Spleen (tissue), 11 donors: ENCODE measurements around the gene PRR14. TPM values are rescaled to one million over a fixed set of nuclear protein-coding genes. Genes with fewer than 3 reads are reported as not detected.
A peak's percentile ranks its signal among the peaks of the same experiment; 100 is the strongest.

Experiments used
- DNase-seq: peaks from one replicate; pipeline ENCODE4 v3.0.0-alpha.2; 2020
- H3K27ac ChIP-seq, 8 donors: fragments of 200-600 bp; sonication (generic) in 7 of 8; 1 replicate in 4 of 8; 2 replicates in 4 of 8; pipeline versions ENCODE4 v1.5.0 to v1.8.0; 2016 to 2021; ENCODE audit warnings: inconsistent platforms in 4 of 8, mild to moderate bottlenecking in 4 of 8, moderate library complexity in 1 of 8
- H3K27me3 ChIP-seq, 7 donors: fragments of 200-600 bp; sonication (generic) in 6 of 7; replicated peaks in 1 of 7; 1 replicate in 4 of 7; 2 replicates in 3 of 7; pipeline versions ENCODE4 v1.5.0 to v1.8.0; 2016 to 2021; ENCODE audit warnings: inconsistent platforms in 3 of 7, mild to moderate bottlenecking in 1 of 7
- H3K36me3 ChIP-seq, 6 donors: fragments of 200-600 bp; sonication (generic) in 5 of 6; 1 replicate in 4 of 6; 2 replicates in 2 of 6; pipeline versions ENCODE4 v1.5.0 to v1.8.0; 2016 to 2021; ENCODE audit warnings: inconsistent platforms in 2 of 6
- H3K4me1 ChIP-seq, 6 donors: fragments of 200-600 bp; sonication (generic) in 5 of 6; 1 replicate in 3 of 6; 2 replicates in 3 of 6; pipeline versions ENCODE4 v1.5.0 to v1.8.0; 2016 to 2021; ENCODE audit warnings: inconsistent platforms in 3 of 6
- H3K4me3 ChIP-seq, 8 donors: fragments of 200-600 bp; sonication (generic) in 7 of 8; 1 replicate in 4 of 8; 2 replicates in 4 of 8; pipeline versions ENCODE4 v1.5.0 to v1.8.0; 2016 to 2021; ENCODE audit warnings: inconsistent platforms in 4 of 8, mild to moderate bottlenecking in 4 of 8, moderate library complexity in 2 of 8
- H3K9me3 ChIP-seq, 8 donors: fragments of 200-600 bp; sonication (generic) in 7 of 8; 1 replicate in 4 of 8; 2 replicates in 4 of 8; pipeline versions ENCODE4 v1.5.0 to v1.8.0; 2016 to 2021; ENCODE audit warnings: inconsistent platforms in 4 of 8
- CTCF ChIP-seq, 11 experiments: fragments of 200-600 bp in 7 of 11; fragments of 450-650 bp in 4 of 11; sonication (generic) in 4 of 11; IDR thresholded peaks in 8 of 11; conservative IDR thresholded peaks in 3 of 11; 1 replicate in 7 of 11; 2 replicates in 4 of 11; pipeline versions ENCODE4 v1.4.0 to v1.8.0; 2016 to 2021; ENCODE audit warnings: antibody characterized with exemption in 11 of 11, inconsistent platforms in 4 of 11, mild to moderate bottlenecking in 1 of 11
- POLR2A ChIP-seq, 3 donors: fragments of 450-650 bp; IDR thresholded peaks; one replicate each; pipeline ENCODE4 v1.5.1; 2017; ENCODE audit warnings: antibody characterized with exemption in 3 of 3, mild to moderate bottlenecking in 1 of 3
- POLR2AphosphoS5 ChIP-seq, 3 donors: sonication (generic); formaldehyde crosslinking; IDR thresholded peaks; one replicate each; pipeline ENCODE4 v1.5.1; 2017; ENCODE audit warnings: antibody characterized with exemption in 3 of 3
- WGBS, 5 donors: extraction: QIAGEN DNeasy Blood & Tissue Kit in 3 of 5; methylation state at CpG; one replicate each; pipeline versions ENCODE4 v1.1.5 to v1.1.7; 2013 to 2018; 5-methylcytosine and 5-hydroxymethylcytosine counted together
- intact Hi-C: fragments of 100-400 bp; cut with DNase I; formaldehyde crosslinking; loops from one replicate; pipeline ENCODE4 v1.15.0; 2023; ENCODE audit warnings: low total_unique reads
- polyA plus RNA-seq, 3 donors: library from polyadenylated mRNA; stranded (reverse); fragments of 200-250 nt; gene quantifications; one replicate each; pipeline ENCODE4 v1.2.1, GENCODE V29; 2013
- total RNA-seq, 7 donors: library from RNA; depleted of rRNA in 3 of 7; stranded (reverse); fragments of >200 nt in 3 of 7; fragmentation: NEBNext Ultra II Directional in 4 of 7; extraction: Animal tissue kit (Norgen Biotek cat#: 25700) in 4 of 7; gene quantifications; one replicate each; pipeline versions ENCODE4 v1.1.0 to v1.2.1, GENCODE V29; 2016 to 2021
- donor health status: healthy with polysubstance abuse.
- donor health status: DM: no; HTN: no; CAD: no; lungs with moderate emphysema.
- donor health status: DM: no; HTN: no; CAD: no.
- donor health status: Bipolar disorder and iron deficiency.
- donor health status: healthy.
- donor health status: DM: no; HTN: no; CAD: no.
- donor health status: DM: yes; HTN: yes; CAD: no.

The PRR14 gene
- total and polyA plus RNA-seq, 10 donors: 51.2 to 178 (median 67.3) TPM

DNA sequence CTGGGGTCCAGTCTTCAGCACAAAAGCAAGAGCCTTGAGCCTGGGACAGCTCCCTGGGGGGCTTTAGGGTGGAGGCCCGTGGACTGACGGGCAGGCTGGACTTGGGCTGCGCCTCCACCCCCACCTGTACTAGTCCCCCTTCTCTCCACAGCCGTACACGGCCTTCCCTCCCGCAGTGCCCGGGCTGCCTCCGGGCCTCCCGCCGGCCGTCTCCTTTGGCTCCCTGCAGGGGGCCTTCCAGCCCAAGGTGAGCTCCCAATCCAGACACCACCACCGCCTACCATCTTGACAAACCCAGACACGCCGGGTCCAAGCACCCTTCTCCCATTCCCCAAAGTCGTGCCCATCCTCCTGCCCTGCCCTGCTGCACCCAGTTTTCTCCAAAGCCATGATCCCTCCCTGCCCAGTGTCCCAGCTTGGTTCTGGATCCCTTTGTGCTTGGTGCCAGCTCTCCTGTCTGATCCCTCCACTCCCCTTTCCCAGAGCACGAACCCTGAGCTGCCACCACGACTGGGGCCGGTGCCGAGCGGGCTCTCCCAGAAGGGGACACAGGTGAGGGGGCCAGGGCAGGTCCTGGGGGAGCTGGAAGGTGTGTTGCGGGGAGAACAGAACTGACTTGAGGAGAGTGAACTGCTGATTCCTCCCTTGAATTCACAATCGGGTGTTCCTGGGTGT is 14.5 kb downstream of the PRR14 start:
- no peak overlapping the region for H3K4me3 ChIP-seq
- H3K36me3 ChIP-seq: peaks cover 13 to 98% (median 88%) of the 10 kb centered on the region in 6 donors
- peak overlapping the region in 3 of 8 donors; percentile 36 to 97 (median 41) for H3K27ac ChIP-seq
- H3K4me1 ChIP-seq: peaks cover 22 to 67% (median 49%) of the 10 kb centered on the region in 6 donors
- no peaks in the 10 kb centered on the region for H3K9me3 ChIP-seq
- no peaks in the 10 kb centered on the region for H3K27me3 ChIP-seq
- DNase-seq: no peak
- 86 to 96% (median 92%) methylated on average over 19 to 22 of the region's 22 CpGs for WGBS, 5 donors
- intact Hi-C loops: no loop called here
- TF ChIP-seq POLR2A (IDR thresholded peaks at IDR 0.05) (no peak), POLR2AphosphoS5 (IDR thresholded peaks at IDR 0.05) (peak in 2 of 3 donors; percentile 13 to 59)

DNA sequence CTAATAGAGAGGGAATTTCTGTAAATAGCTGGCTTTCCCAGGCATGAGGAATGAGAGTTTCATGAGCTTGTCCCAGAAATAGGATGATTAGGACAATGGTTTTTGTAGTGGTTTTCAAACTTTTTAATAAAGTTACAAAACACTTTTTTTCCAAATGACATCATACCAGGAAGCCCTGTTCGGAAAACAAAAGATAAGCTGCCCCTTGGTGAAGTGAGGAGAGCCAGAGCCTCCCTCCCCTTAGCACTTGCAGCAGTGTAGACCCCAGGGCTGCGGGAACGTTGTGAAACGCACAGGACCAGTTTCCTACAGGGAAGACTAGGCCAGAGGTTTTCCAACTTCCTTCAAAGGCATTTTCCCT is 15.1 kb downstream of the PRR14 start:
- H3K4me1 ChIP-seq: peaks cover 16 to 62% (median 44%) of the 10 kb centered on the region in 6 donors
- peak overlapping the region in 3 of 8 donors; percentile 36 to 97 (median 41) for H3K27ac ChIP-seq
- no peak for DNase-seq
- WGBS, 5 donors: 74 to 87% (median 81%) methylated on average over 4 of the region's 4 CpGs
- no peak for TF ChIP-seq POLR2A (IDR thresholded peaks at IDR 0.05)
- H3K36me3 ChIP-seq: peaks cover 13 to 100% (median 93%) of the 10 kb centered on the region in 6 donors
- intact Hi-C loops: no loop called here
- H3K4me3 ChIP-seq: no peak overlapping the region
- no peaks in the 10 kb centered on the region for H3K9me3 ChIP-seq
- no peaks in the 10 kb centered on the region for H3K27me3 ChIP-seq

DNA sequence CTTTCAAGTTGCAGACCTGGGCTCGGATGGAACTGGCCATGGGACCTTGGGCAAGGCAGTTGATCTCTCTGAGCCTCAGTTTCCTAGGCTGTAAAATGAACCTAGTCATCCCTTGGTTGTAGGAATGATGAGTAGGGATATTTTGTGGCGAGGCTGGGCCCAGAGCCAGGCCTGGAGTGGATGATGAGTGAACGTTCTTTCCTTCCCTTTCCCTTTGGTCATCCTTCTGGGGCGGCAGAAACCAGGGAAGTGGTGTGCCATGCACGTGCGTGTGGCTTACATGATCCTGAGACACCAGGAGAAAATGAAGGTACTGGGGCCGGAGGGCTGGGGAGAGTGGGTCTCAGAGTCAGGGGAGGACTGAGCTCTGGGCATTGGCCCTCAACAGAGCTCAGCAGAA is 15.9 kb downstream of the PRR14 start:
- DNase-seq: no peak
- Histone ChIP-seq H3K36me3 (peaks cover 13 to 100% (median 91%) of the 10 kb centered on the region in 6 donors), H3K4me3 (no peak overlapping the region), H3K27ac (peak overlapping the region in 2 of 8 donors; percentile 41 to 97), H3K9me3 (no peaks in the 10 kb centered on the region), H3K4me1 (peaks cover 8 to 53% (median 35%) of the 10 kb centered on the region in 6 donors), H3K27me3 (no peaks in the 10 kb centered on the region)
- peak in 1 of 3 donors; percentile 3 for TF ChIP-seq POLR2AphosphoS5 (IDR thresholded peaks at IDR 0.05)
- no peak for TF ChIP-seq CTCF (IDR thresholded peaks at IDR 0.05 in 8 of 11, conservative IDR thresholded peaks at IDR 0.05 in 3 of 11)
- intact Hi-C loops: no loop called here
- 65 to 91% (median 80%) methylated on average over 7 of the region's 7 CpGs for WGBS, 5 donors

GRCh38 chr16:30667361-30667905 is 16.7 kb downstream of the PRR14 start:
- DNase-seq: no peak
- TF ChIP-seq POLR2A (IDR thresholded peaks at IDR 0.05) (no peak), POLR2AphosphoS5 (IDR thresholded peaks at IDR 0.05) (peak in 2 of 3 donors; percentile 39 to 72)
- intact Hi-C loops: no loop called here
- Histone ChIP-seq H3K4me3 (no peak overlapping the region), H3K36me3 (peaks cover 13 to 97% (median 87%) of the 10 kb centered on the region in 6 donors), H3K4me1 (peaks cover 5 to 46% (median 28%) of the 10 kb centered on the region in 6 donors), H3K27ac (peak overlapping the region in 1 of 8 donors; percentile 97), H3K27me3 (no peaks in the 10 kb centered on the region), H3K9me3 (no peaks in the 10 kb centered on the region)
- WGBS, 5 donors: 86 to 100% (median 92%) methylated on average over 5 to 11 of the region's 11 CpGs

- TF ChIP-seq POLR2A (IDR thresholded peaks at IDR 0.05) (no peak), POLR2AphosphoS5 (IDR thresholded peaks at IDR 0.05) (peak in 1 of 3 donors; percentile 38), CTCF (IDR thresholded peaks at IDR 0.05 in 8 of 11, conservative IDR thresholded peaks at IDR 0.05 in 3 of 11) (no peak)
- no peaks in the 10 kb centered on the region for H3K9me3 ChIP-seq
- H3K27me3 ChIP-seq: no peaks in the 10 kb centered on the region
- peaks cover 2 to 36% (median 18%) of the 10 kb centered on the region in 6 donors for H3K4me1 ChIP-seq
- DNase-seq: no peak
- H3K4me3 ChIP-seq: no peak overlapping the region
- WGBS, 5 donors: 85 to 95% (median 92%) methylated on average over 10 to 12 of the region's 12 CpGs
- H3K27ac ChIP-seq: no peak overlapping the region
- H3K36me3 ChIP-seq: peaks cover 13 to 87% (median 77%) of the 10 kb centered on the region in 6 donors
- intact Hi-C loops: no loop called here
Observed at GRCh38 chr16:30668393-30668792, 17.6 kb downstream of the PRR14 start.
